ENCODE measurements around the gene POLR2B.

POLR2B gene

GRCh38 chr4:57048590-57049304, 70.1 kb downstream of the POLR2B start:
- TF ChIP-seq FOXP2 (optimal IDR thresholded peaks at IDR 0.05; ENCODE audit: borderline replicate concordance, extremely low read depth, extremely low read length, insufficient read depth) (no peak), REST (IDR thresholded peaks at IDR 0.05; ENCODE audit: insufficient read depth in 1 of 2, low read depth in 2 of 2, low read length in 2 of 2) (no peak), SIN3A (IDR thresholded peaks at IDR 0.05; ENCODE audit: borderline replicate concordance, insufficient read depth, low read length) (no peak), POLR2AphosphoS5 (IDR thresholded peaks at IDR 0.05; ENCODE audit: low read depth, low read length) (no peak), TAF1 (IDR thresholded peaks at IDR 0.05; ENCODE audit: borderline replicate concordance, insufficient read depth, low read length) (no peak)

GRCh38 chr4:57051095-57051494, 72.4 kb downstream of the POLR2B start:
- TF ChIP-seq TAF1 (IDR thresholded peaks at IDR 0.05; ENCODE audit: borderline replicate concordance, insufficient read depth, low read length) (no peak), SIN3A (IDR thresholded peaks at IDR 0.05; ENCODE audit: borderline replicate concordance, insufficient read depth, low read length) (no peak), FOXP2 (optimal IDR thresholded peaks at IDR 0.05; ENCODE audit: borderline replicate concordance, extremely low read depth, extremely low read length, insufficient read depth) (no peak), POLR2AphosphoS5 (IDR thresholded peaks at IDR 0.05; ENCODE audit: low read depth, low read length) (no peak), REST (IDR thresholded peaks at IDR 0.05; ENCODE audit: insufficient read depth in 1 of 2, low read depth in 2 of 2, low read length in 2 of 2) (no peak)

- no peak for TF ChIP-seq REST (IDR thresholded peaks at IDR 0.05; ENCODE audit: insufficient read depth in 1 of 2, low read depth in 2 of 2, low read length in 2 of 2)
- no peak for TF ChIP-seq TAF1 (IDR thresholded peaks at IDR 0.05; ENCODE audit: borderline replicate concordance, insufficient read depth, low read length)
- no peak for TF ChIP-seq POLR2AphosphoS5 (IDR thresholded peaks at IDR 0.05; ENCODE audit: low read depth, low read length)
- TF ChIP-seq FOXP2 (optimal IDR thresholded peaks at IDR 0.05; ENCODE audit: borderline replicate concordance, extremely low read depth, extremely low read length, insufficient read depth) = no peak
- TF ChIP-seq SIN3A (IDR thresholded peaks at IDR 0.05; ENCODE audit: borderline replicate concordance, insufficient read depth, low read length) = no peak
Observed at GRCh38 chr4:57051524-57051923, 72.8 kb downstream of the POLR2B start.

GRCh38 chr4:57053508-57053907, 74.8 kb downstream of the POLR2B start:
- no peak for TF ChIP-seq TAF1 (IDR thresholded peaks at IDR 0.05; ENCODE audit: borderline replicate concordance, insufficient read depth, low read length)
- no peak for TF ChIP-seq REST (IDR thresholded peaks at IDR 0.05; ENCODE audit: insufficient read depth in 1 of 2, low read depth in 2 of 2, low read length in 2 of 2)

- TF ChIP-seq POLR2AphosphoS5 (IDR thresholded peaks at IDR 0.05; ENCODE audit: low read depth, low read length) (no peak), FOXP2 (optimal IDR thresholded peaks at IDR 0.05; ENCODE audit: borderline replicate concordance, extremely low read depth, extremely low read length, insufficient read depth) (no peak)
Observed at GRCh38 chr4:57055886-57056285, 77.2 kb downstream of the POLR2B start.

Measured in PFSK-1 (cell line).